Spinal cord (tissue), 10 donors: ENCODE data around the gene LY6G6C. TPM values are rescaled to one million over a fixed set of nuclear protein-coding genes. Genes with fewer than 3 reads are reported as not detected.

Source experiments
- DNase-seq, 6 donors: peaks; one replicate each; pipeline versions ENCODE4 v3.0.0 to v3.0.0-alpha.2; 2013 to 2015; ENCODE audit warnings: low spot score in 6 of 6, low read depth in 4 of 6
- H3K27ac ChIP-seq: one replicate; pipeline ENCODE4 v1.5.1; 2013; ENCODE audit warnings: low read depth, low read length, control low read depth
- H3K27me3 ChIP-seq: one replicate; pipeline ENCODE4 v1.6.1; 2013; ENCODE audit warnings: low read length; ENCODE audit not compliant: control insufficient read depth, insufficient read depth
- H3K36me3 ChIP-seq: one replicate; pipeline ENCODE4 v1.6.1; 2013; ENCODE audit warnings: low read length; ENCODE audit not compliant: control insufficient read depth, insufficient read depth
- H3K4me1 ChIP-seq: one replicate; pipeline ENCODE4 v1.6.1; 2013; ENCODE audit warnings: low read length; ENCODE audit not compliant: control insufficient read depth, insufficient read depth
- H3K4me3 ChIP-seq: one replicate; pipeline ENCODE4 v1.5.1; 2013; ENCODE audit warnings: low read depth, low read length, control low read depth
- H3K9me3 ChIP-seq: one replicate; pipeline ENCODE4 v1.6.1; 2013; ENCODE audit warnings: low read length; ENCODE audit not compliant: control insufficient read depth, insufficient read depth
- WGBS: methylation state at CpG from one replicate; pipeline ENCODE4 v1.1.5; 2013; ENCODE audit warnings: missing lambda C conversion rate; ENCODE audit not compliant: insufficient coverage; 5-methylcytosine and 5-hydroxymethylcytosine counted together
- polyA plus RNA-seq, 2 donors: library from polyadenylated mRNA; unstranded; fragments of 120-200 nt; gene quantifications; one replicate each; pipeline ENCODE4 v1.2.1, GENCODE V29; 2013; ENCODE audit not compliant: insufficient read length in 2 of 2
- total RNA-seq, 2 donors: library from RNA; depleted of rRNA in 1 of 2; stranded (reverse); fragments of 120-200 nt in 1 of 2; fragments of >200 nt in 1 of 2; gene quantifications; one replicate each; pipeline versions ENCODE4 v1.2.3 to v1.2.4, GENCODE V29; 2013 to 2014
- donor health status: healthy.

Gene LY6G6C
- total and polyA plus RNA-seq, 4 donors = 0.17 to 1.2 (median 0.71) TPM; not detected in 1

- H3K27ac ChIP-seq = no peak overlapping the region
- no peaks in the 10 kb centered on the region for H3K9me3 ChIP-seq
- peaks cover 16% of the 10 kb centered on the region for H3K4me1 ChIP-seq
- 73% methylated on average over 5 of the region's 8 CpGs for WGBS
- H3K4me3 ChIP-seq = no peak overlapping the region
- peaks cover 77% of the 10 kb centered on the region for H3K36me3 ChIP-seq
- no peaks in the 10 kb centered on the region for H3K27me3 ChIP-seq
- no peak for DNase-seq
These were observed 34.2 kb downstream of the LY6G6C start for GRCh38 chr6:31687321-31687720.

DNA sequence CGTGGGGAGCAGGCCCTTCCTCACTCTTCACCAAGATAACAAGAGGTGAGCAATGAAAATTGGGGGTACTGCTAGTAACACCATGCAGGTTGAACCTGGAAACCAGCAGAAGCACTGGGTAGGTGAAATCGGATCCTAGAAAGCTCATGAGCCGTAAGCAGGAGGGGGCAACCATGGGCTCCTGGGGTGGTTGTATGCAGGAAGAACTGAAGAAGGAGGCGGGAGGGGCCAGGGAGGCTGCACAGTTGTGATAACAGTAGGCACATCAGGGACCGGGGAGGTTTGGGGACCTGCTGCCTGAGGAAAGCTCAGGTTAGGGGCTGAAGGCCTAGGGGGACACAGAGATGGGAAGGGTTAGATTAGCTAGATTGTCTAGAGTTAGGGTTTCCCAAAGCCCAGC, 35.1 kb downstream of the LY6G6C start:
- no peak for DNase-seq
- no peak overlapping the region for H3K27ac ChIP-seq
- peaks cover 24% of the 10 kb centered on the region for H3K4me1 ChIP-seq
- no peaks in the 10 kb centered on the region for H3K9me3 ChIP-seq
- peaks cover 71% of the 10 kb centered on the region for H3K36me3 ChIP-seq
- H3K27me3 ChIP-seq = no peaks in the 10 kb centered on the region
- 83% methylated on average over 4 of the region's 5 CpGs for WGBS
- no peak overlapping the region for H3K4me3 ChIP-seq

GRCh38 chr6:31683591-31683990, 38.0 kb downstream of the LY6G6C start:
- peak overlapping the region; percentile 47 for H3K4me3 ChIP-seq
- H3K4me1 ChIP-seq = peaks cover 39% of the 10 kb centered on the region
- H3K36me3 ChIP-seq = peaks cover 47% of the 10 kb centered on the region
- H3K27me3 ChIP-seq = no peaks in the 10 kb centered on the region
- peak in 2 of 6 donors; percentile 23 to 54 for DNase-seq
- H3K9me3 ChIP-seq = no peaks in the 10 kb centered on the region
- 41% methylated on average over 7 of the region's 13 CpGs for WGBS
- peak overlapping the region; percentile 86 for H3K27ac ChIP-seq

DNA sequence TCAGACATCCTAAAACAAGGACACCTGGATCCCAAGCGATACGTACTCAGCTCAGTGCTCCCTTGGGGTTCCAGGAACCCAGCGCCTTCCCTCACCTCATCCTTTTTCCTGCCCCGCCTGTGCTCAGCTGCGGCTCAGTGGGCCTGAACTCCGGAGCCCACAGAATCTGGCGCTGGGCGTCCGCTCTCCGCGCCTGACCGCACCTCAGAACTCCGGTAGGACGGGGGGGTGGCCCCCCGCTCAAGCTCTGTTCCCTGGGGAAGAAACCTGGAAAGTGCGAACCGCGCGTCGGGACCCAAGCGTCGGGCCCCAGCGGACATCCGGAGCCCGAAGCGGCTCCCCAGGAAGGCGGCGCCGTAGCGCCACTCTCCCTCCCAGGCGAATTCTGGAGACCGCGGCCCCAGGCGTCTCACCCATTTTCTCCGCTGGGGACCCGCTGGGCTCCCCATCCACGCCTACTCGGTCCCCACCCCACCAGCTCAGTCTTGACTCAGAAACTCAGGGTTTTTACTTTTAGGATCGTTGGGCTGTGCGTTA, 40.3 kb downstream of the LY6G6C start:
- Histone ChIP-seq H3K27ac (peak overlapping the region; percentile 86), H3K9me3 (no peaks in the 10 kb centered on the region)

DNA sequence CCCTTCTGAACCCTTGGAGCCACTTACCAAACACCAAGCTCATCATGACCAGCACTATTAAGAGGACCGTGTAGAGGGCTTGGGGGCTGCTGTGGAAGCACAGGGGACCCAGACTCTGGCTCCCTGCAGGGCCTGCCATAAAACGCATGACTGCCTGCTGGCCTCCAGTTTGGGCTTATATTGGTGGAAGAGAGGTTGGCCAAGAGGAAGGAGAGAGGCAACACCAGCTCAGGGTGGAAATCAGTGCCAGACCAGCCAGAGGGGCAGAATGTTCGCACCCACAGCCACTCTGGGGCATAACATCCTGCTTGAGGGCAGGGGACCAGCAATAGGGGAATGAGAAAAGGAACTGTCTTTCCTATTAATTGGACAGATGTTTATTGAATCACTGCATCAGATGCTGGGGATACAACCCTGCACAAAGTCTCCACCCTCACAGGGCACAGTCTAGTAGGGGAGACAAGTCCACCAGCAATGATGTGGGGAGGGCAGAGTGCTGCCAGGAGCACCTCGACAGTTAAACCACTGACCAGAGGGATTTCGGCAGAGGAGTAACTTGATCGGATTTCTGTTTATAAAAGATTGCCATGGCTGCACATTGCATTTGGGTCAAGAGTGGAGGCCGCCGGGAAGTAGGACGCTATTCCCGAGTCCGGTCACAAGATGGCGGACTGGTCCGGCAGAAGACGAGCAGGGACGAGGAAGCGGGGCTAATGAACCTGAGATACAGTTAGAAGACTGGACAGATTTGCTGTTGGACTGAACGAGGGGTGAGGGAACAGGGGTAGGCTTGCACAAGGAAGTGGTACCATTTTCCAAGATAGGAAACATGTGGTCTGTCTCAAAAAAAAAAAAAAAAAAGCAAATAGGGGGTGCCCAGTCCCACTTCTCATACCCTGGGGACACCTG, 41.1 kb downstream of the LY6G6C start, which contains the start of gene LY6G5C:
Gene LY6G5C, minus strand, starts transcription at position 842 of the 909 bp plus-strand sequence. Its CDS starts 694 bp downstream, at position 148.
- Histone ChIP-seq H3K27ac (peak within 1 kb of the TSS; percentile 86), H3K36me3 (peaks cover 16% of the 10 kb centered on the region), H3K9me3 (no peaks in the 10 kb centered on the region), H3K4me3 (peak within 1 kb of the TSS; percentile 66), H3K27me3 (no peaks in the 10 kb centered on the region), H3K4me1 (peaks cover 39% of the 10 kb centered on the region)
- DNase-seq = peak in 3 of 6 donors; percentile 48 to 92 (median 90)
- WGBS = 7% methylated on average over 16 of the region's 17 CpGs

More for the DNA sequence above, 40.3 kb downstream of the LY6G6C start:
- peaks cover 39% of the 10 kb centered on the region for H3K4me1 ChIP-seq
- H3K27me3 ChIP-seq = no peaks in the 10 kb centered on the region
- peak in 2 of 6 donors; percentile 30 to 61 for DNase-seq
- 2% methylated on average over 36 of the region's 40 CpGs for WGBS
- peak overlapping the region; percentile 66 for H3K4me3 ChIP-seq
- H3K36me3 ChIP-seq = peaks cover 23% of the 10 kb centered on the region

DNA sequence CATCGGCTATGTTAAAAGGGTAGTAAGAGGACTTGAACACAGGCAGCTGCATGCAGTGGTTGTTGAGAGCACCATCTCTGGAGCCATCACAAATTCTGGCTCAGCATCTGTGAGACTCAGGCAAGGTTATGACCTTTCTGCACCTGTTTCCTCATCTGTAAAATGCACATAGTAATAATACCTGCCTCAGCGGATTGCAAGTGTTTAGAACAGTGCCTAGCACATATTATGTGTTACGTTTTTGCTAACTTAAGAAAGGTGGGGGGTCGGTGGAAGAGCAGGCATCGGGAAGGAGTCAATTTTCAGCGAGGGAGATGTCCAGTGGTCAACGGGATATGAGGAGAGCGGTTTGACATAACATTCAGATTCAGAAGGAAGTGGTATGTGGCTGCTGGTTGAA, 43.6 kb downstream of the LY6G6C start:
- no peaks in the 10 kb centered on the region for H3K9me3 ChIP-seq
- peaks cover 15% of the 10 kb centered on the region for H3K36me3 ChIP-seq
- DNase-seq = no peak
- no peak overlapping the region for H3K4me3 ChIP-seq
- H3K27ac ChIP-seq = no peak overlapping the region
- no peaks in the 10 kb centered on the region for H3K27me3 ChIP-seq
- H3K4me1 ChIP-seq = peaks cover 29% of the 10 kb centered on the region
- 74% methylated on average over 7 of the region's 8 CpGs for WGBS

GRCh38 chr6:31676904-31677303, 44.6 kb downstream of the LY6G6C start:
- Histone ChIP-seq H3K27ac (no peak overlapping the region), H3K4me3 (no peak overlapping the region), H3K27me3 (no peaks in the 10 kb centered on the region), H3K36me3 (peaks cover 26% of the 10 kb centered on the region), H3K9me3 (no peaks in the 10 kb centered on the region), H3K4me1 (peaks cover 18% of the 10 kb centered on the region)
- WGBS = 77% methylated on average over 3 of the region's 6 CpGs
- DNase-seq = no peak

DNA sequence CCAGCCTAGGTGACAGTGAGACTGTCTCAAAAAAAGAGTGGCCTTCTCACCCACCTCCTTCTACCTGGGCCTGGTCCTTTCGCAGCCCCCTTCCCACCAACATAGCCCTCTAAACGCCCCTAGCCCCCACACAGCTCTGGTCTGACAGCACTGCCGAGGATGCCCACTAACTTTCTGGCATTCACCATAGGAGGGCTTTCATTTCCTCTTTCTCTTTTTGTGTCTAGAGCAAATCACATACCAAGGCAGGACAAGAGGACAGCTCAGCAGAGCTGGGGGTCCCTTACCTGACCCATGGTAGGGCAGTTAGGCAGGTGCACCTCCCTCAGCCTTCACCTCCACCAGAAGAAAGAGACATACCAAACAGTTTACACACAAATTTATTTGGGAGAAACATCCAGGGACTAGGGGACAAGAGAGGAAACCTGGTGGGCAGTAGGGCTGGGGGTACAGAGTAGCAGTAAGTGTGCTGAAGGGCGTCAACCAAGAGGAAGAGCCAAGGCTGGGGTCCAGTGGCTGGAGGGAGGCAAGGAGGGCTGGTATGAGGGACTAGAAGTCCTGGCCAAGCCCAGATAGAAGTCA, 45.1 kb downstream of the LY6G6C start:
- peaks cover 31% of the 10 kb centered on the region for H3K36me3 ChIP-seq
- peaks cover 14% of the 10 kb centered on the region for H3K4me1 ChIP-seq
- DNase-seq = no peak
- H3K4me3 ChIP-seq = no peak overlapping the region
- 72% methylated on average over 4 of the region's 4 CpGs for WGBS
- no peaks in the 10 kb centered on the region for H3K9me3 ChIP-seq
- H3K27ac ChIP-seq = no peak overlapping the region
- no peaks in the 10 kb centered on the region for H3K27me3 ChIP-seq

- H3K9me3 ChIP-seq = no peaks in the 10 kb centered on the region
- H3K4me1 ChIP-seq = peaks cover 14% of the 10 kb centered on the region
- whole genome bisulfite sequencing = 91% methylated on average over 5 of the region's 8 CpGs
- DNase-seq = no peak
- no peak within 1 kb of the TSS for H3K4me3 ChIP-seq
- peaks cover 70% of the 10 kb centered on the region for H3K36me3 ChIP-seq
- no peaks in the 10 kb centered on the region for H3K27me3 ChIP-seq
- H3K27ac ChIP-seq = no peak within 1 kb of the TSS
These were observed 51.9 kb downstream of the LY6G6C start, which contains the start of gene LY6G5B for GRCh38 chr6:31669676-31670075. Gene LY6G5B (plus strand): TSS chr6:31669976. CDS start chr6:31670951, 975 bp downstream.
